Esophagus squamous epithelium (tissue), 4 donors: ENCODE measurements around the gene ACER3.
"Not testable (repeated sequence)": the region's sequence is repeated elsewhere in the genome, so short reads cannot be mapped to it uniquely, and the experiment has no call there.

ENCODE experiments used
- POLR2A ChIP-seq, 4 donors: fragments of 450-650 bp; IDR thresholded peaks; one replicate each; pipeline ENCODE4 v1.6.1; 2017; ENCODE audit warnings: antibody characterized with exemption in 4 of 4, mild to moderate bottlenecking in 4 of 4, moderate library complexity in 3 of 4
- TF ChIP-seq, protein P1 (sequence below), 6 experiments: fragments of 450-650 bp in 4 of 6; fragments of 200-600 bp in 2 of 6; sonication (generic) in 2 of 6; IDR thresholded peaks; one replicate each; pipeline ENCODE4 v1.5.1; 2016 to 2019; ENCODE audit warnings: antibody characterized with exemption in 6 of 6, mild to moderate bottlenecking in 4 of 6, moderate library complexity in 4 of 6

- TF ChIP-seq, protein P1, sequence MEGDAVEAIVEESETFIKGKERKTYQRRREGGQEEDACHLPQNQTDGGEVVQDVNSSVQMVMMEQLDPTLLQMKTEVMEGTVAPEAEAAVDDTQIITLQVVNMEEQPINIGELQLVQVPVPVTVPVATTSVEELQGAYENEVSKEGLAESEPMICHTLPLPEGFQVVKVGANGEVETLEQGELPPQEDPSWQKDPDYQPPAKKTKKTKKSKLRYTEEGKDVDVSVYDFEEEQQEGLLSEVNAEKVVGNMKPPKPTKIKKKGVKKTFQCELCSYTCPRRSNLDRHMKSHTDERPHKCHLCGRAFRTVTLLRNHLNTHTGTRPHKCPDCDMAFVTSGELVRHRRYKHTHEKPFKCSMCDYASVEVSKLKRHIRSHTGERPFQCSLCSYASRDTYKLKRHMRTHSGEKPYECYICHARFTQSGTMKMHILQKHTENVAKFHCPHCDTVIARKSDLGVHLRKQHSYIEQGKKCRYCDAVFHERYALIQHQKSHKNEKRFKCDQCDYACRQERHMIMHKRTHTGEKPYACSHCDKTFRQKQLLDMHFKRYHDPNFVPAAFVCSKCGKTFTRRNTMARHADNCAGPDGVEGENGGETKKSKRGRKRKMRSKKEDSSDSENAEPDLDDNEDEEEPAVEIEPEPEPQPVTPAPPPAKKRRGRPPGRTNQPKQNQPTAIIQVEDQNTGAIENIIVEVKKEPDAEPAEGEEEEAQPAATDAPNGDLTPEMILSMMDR (IDR thresholded peaks at IDR 0.05), result not testable (repeated sequence)
- TF ChIP-seq POLR2A (IDR thresholded peaks at IDR 0.05), result not testable (repeated sequence)
Measured at GRCh38 chr11:76963417-76964168, 102.9 kb downstream of the ACER3 start.
